MG63 (cell line): ENCODE measurements around the gene KIF19. TPM values are rescaled to one million over a fixed set of nuclear protein-coding genes. Genes with fewer than 3 reads are reported as not detected.
"Not testable (repeated sequence)": the region's sequence is repeated elsewhere in the genome, so short reads cannot be mapped to it uniquely, and the experiment has no call there.

ENCODE experiments used
- DNase-seq: peaks from one replicate; pipeline ENCODE4 v3.0.0-alpha.2; 2020
- H3K27me3 ChIP-seq: fragments of 250-450 bp; sonication (Bioruptor Pico); 2 replicates; pipeline ENCODE4 v1.5.1; 2020; ENCODE audit warnings: mild to moderate bottlenecking, moderate library complexity
- H3K36me3 ChIP-seq: fragments of 250-450 bp; sonication (Bioruptor Pico); 2 replicates; pipeline ENCODE4 v1.5.1; 2020; ENCODE audit warnings: mild to moderate bottlenecking, moderate library complexity
- H3K4me3 ChIP-seq: fragments of 250-450 bp; sonication (Bioruptor Pico); 2 replicates; pipeline ENCODE4 v1.5.1; 2020; ENCODE audit warnings: mild to moderate bottlenecking, moderate library complexity
- H3K9me3 ChIP-seq: fragments of 250-450 bp; sonication (Bioruptor Pico); 2 replicates; pipeline ENCODE4 v1.5.1; 2020; ENCODE audit warnings: mild to moderate bottlenecking, moderate library complexity
- total RNA-seq: library from RNA; depleted of rRNA; stranded (reverse); fragments of >200 nt; shearing (Covaris generic); gene quantifications from 2 replicates; pipeline ENCODE4 v1.2.3, GENCODE V29; 2014; ENCODE audit warnings: low replicate concordance; rRNA removed

Gene KIF19
- not detected in 2 replicates for total RNA-seq

GRCh38 chr17:74325743-74326379 lies at the start of gene KIF19:
Gene KIF19, plus strand, starts transcription at chr17:74326226. Its CDS starts 124 bp downstream, at chr17:74326350.
- peak; percentile 31 for DNase-seq
- H3K27me3 ChIP-seq, result no peaks in the 10 kb centered on the region
- no peak within 1 kb of the TSS for H3K4me3 ChIP-seq
- no peaks in the 10 kb centered on the region for H3K36me3 ChIP-seq
- H3K9me3 ChIP-seq, result no peaks in the 10 kb centered on the region

- Histone ChIP-seq H3K36me3 (no peaks in the 10 kb centered on the region), H3K9me3 (no peaks in the 10 kb centered on the region), H3K27me3 (no peaks in the 10 kb centered on the region), H3K4me3 (no peak overlapping the region)
- DNase-seq, result no peak
Observed at GRCh38 chr17:74276541-74277009, 49.5 kb upstream of the KIF19 start.

- no peak for DNase-seq
- Histone ChIP-seq H3K27me3 (no peaks in the 10 kb centered on the region), H3K9me3 (no peaks in the 10 kb centered on the region), H3K4me3 (no peak overlapping the region), H3K36me3 (no peaks in the 10 kb centered on the region)
Observed at GRCh38 chr17:74277935-74278334, 48.1 kb upstream of the KIF19 start.

- H3K36me3 ChIP-seq, H3K9me3 ChIP-seq, DNase-seq, H3K4me3 ChIP-seq, H3K27me3 ChIP-seq: not testable (repeated sequence)
Observed at GRCh38 chr17:74279617-74280016, 46.4 kb upstream of the KIF19 start.

GRCh38 chr17:74280093-74280513 lies 45.9 kb upstream of the KIF19 start:
- DNase-seq, result no peak
- Histone ChIP-seq H3K36me3 (no peaks in the 10 kb centered on the region), H3K27me3 (peaks cover 2% of the 10 kb centered on the region; the same call in 1 of the 2 replicates), H3K9me3 (no peaks in the 10 kb centered on the region), H3K4me3 (no peak overlapping the region)

GRCh38 chr17:74281799-74282198 lies 44.2 kb upstream of the KIF19 start:
- DNase-seq, result no peak
- H3K36me3 ChIP-seq, result no peaks in the 10 kb centered on the region
- H3K27me3 ChIP-seq, result peaks cover 2% of the 10 kb centered on the region; the same call in 1 of the 2 replicates
- H3K4me3 ChIP-seq, result no peak overlapping the region
- no peaks in the 10 kb centered on the region for H3K9me3 ChIP-seq

GRCh38 chr17:74282274-74282586 lies 43.8 kb upstream of the KIF19 start:
- not testable (repeated sequence) for H3K4me3 ChIP-seq, H3K9me3 ChIP-seq, H3K27me3 ChIP-seq, DNase-seq, H3K36me3 ChIP-seq

GRCh38 chr17:74282587-74283370 lies 43.2 kb upstream of the KIF19 start:
- Histone ChIP-seq H3K36me3 (no peaks in the 10 kb centered on the region), H3K27me3 (peaks cover 2% of the 10 kb centered on the region; the same call in 1 of the 2 replicates), H3K9me3 (no peaks in the 10 kb centered on the region), H3K4me3 (no peak overlapping the region)
- peak; percentile 23 for DNase-seq

GRCh38 chr17:74283371-74283673 lies 42.7 kb upstream of the KIF19 start:
- DNase-seq, result no peak
- no peaks in the 10 kb centered on the region for H3K36me3 ChIP-seq

GRCh38 chr17:74287031-74287602 lies 38.9 kb upstream of the KIF19 start:
- Histone ChIP-seq H3K9me3 (no peaks in the 10 kb centered on the region), H3K27me3 (peaks cover 2% of the 10 kb centered on the region; the same call in 1 of the 2 replicates), H3K4me3 (no peak overlapping the region), H3K36me3 (no peaks in the 10 kb centered on the region)
- DNase-seq, result no peak

More at GRCh38 chr17:74283371-74283673, 42.7 kb upstream of the KIF19 start:
- Histone ChIP-seq H3K4me3 (no peak overlapping the region), H3K9me3 (no peaks in the 10 kb centered on the region), H3K27me3 (peaks cover 2% of the 10 kb centered on the region; the same call in 1 of the 2 replicates)

GRCh38 chr17:74288785-74289184 lies 37.2 kb upstream of the KIF19 start:
- Histone ChIP-seq H3K27me3 (peaks cover 2% of the 10 kb centered on the region; the same call in 1 of the 2 replicates), H3K4me3 (no peak overlapping the region), H3K9me3 (no peaks in the 10 kb centered on the region), H3K36me3 (no peaks in the 10 kb centered on the region)
- peak; percentile 26 for DNase-seq

- DNase-seq, result no peak
- Histone ChIP-seq H3K36me3 (no peaks in the 10 kb centered on the region), H3K9me3 (no peaks in the 10 kb centered on the region), H3K27me3 (peaks cover 2% of the 10 kb centered on the region; the same call in 1 of the 2 replicates), H3K4me3 (no peak overlapping the region)
Observed at GRCh38 chr17:74289688-74290087, 36.3 kb upstream of the KIF19 start.

GRCh38 chr17:74290340-74290739 lies 35.7 kb upstream of the KIF19 start:
- Histone ChIP-seq H3K36me3 (no peaks in the 10 kb centered on the region), H3K4me3 (no peak overlapping the region), H3K9me3 (no peaks in the 10 kb centered on the region), H3K27me3 (no peaks in the 10 kb centered on the region; the same call in 1 of the 2 replicates)
- no peak for DNase-seq

- H3K9me3 ChIP-seq, result no peaks in the 10 kb centered on the region
- H3K27me3 ChIP-seq, result no peaks in the 10 kb centered on the region; the same call in 1 of the 2 replicates
- DNase-seq, result no peak
- H3K36me3 ChIP-seq, result no peaks in the 10 kb centered on the region
- H3K4me3 ChIP-seq, result no peak overlapping the region
Observed at GRCh38 chr17:74292495-74292894, 33.5 kb upstream of the KIF19 start.

GRCh38 chr17:74295625-74296547 lies 30.1 kb upstream of the KIF19 start:
- Histone ChIP-seq H3K9me3 (no peaks in the 10 kb centered on the region), H3K36me3 (no peaks in the 10 kb centered on the region), H3K4me3 (no peak overlapping the region), H3K27me3 (no peaks in the 10 kb centered on the region; the same call in 1 of the 2 replicates)
- DNase-seq, result peak; percentile 50

GRCh38 chr17:74296548-74296936 lies 29.5 kb upstream of the KIF19 start:
- no peak overlapping the region for H3K4me3 ChIP-seq
- no peaks in the 10 kb centered on the region; the same call in 1 of the 2 replicates for H3K27me3 ChIP-seq
- no peaks in the 10 kb centered on the region for H3K9me3 ChIP-seq
- peak; percentile 66 for DNase-seq
- H3K36me3 ChIP-seq, result no peaks in the 10 kb centered on the region
